GM10266 (cell line): ENCODE data around the gene PSMC1.

Experiments
- DNase-seq: peaks from one replicate; pipeline ENCODE4 v3.0.0; 2012; ENCODE audit errors: extremely low spot score
- TF ChIP-seq, protein P1 (sequence below): IDR thresholded peaks from 2 replicates; pipeline ENCODE4 v1.5.1; 2012; ENCODE audit warnings: mild to moderate bottlenecking, low read depth; ENCODE audit not compliant: control insufficient read depth, insufficient read depth; ENCODE audit errors: missing control alignments

PSMC1 gene

DNA sequence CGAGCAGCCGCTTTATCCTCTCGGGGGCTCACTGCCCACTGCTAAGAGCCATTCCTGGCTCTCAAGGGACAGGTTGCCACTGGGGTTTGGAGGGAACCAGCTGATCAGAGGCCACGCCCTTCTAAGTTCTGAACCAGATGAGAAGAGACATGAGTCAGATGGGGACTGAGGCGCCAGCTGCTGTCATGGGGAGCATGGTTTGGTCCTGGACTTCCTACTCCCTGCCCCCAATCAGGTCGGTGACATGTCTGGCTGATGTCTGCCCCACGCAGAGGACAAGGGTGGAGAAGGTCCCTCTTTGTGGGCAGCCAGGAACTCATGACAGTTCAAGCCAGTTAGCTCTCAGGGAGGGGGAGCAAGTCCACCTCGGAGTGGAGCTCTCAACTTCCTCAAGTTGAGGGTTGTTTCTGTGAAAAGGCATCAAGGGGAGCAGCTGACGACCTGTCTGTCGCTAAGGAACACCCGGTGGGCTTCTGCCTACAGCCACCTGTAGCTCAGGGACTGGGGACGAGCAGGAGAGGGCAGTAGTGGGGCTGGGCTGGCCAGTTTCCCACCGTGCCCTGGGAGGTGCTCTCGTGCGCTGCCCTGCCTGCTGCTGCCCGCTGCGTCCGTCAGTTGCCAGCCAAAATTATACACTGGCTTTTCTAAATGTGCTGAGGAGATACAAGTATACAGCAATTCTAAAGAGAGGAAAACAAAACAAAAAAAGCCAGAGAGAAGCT lies 20.5 kb downstream of the PSMC1 start:
- no peak for DNase-seq
- TF ChIP-seq, protein P1, sequence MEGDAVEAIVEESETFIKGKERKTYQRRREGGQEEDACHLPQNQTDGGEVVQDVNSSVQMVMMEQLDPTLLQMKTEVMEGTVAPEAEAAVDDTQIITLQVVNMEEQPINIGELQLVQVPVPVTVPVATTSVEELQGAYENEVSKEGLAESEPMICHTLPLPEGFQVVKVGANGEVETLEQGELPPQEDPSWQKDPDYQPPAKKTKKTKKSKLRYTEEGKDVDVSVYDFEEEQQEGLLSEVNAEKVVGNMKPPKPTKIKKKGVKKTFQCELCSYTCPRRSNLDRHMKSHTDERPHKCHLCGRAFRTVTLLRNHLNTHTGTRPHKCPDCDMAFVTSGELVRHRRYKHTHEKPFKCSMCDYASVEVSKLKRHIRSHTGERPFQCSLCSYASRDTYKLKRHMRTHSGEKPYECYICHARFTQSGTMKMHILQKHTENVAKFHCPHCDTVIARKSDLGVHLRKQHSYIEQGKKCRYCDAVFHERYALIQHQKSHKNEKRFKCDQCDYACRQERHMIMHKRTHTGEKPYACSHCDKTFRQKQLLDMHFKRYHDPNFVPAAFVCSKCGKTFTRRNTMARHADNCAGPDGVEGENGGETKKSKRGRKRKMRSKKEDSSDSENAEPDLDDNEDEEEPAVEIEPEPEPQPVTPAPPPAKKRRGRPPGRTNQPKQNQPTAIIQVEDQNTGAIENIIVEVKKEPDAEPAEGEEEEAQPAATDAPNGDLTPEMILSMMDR, result no peak

DNA sequence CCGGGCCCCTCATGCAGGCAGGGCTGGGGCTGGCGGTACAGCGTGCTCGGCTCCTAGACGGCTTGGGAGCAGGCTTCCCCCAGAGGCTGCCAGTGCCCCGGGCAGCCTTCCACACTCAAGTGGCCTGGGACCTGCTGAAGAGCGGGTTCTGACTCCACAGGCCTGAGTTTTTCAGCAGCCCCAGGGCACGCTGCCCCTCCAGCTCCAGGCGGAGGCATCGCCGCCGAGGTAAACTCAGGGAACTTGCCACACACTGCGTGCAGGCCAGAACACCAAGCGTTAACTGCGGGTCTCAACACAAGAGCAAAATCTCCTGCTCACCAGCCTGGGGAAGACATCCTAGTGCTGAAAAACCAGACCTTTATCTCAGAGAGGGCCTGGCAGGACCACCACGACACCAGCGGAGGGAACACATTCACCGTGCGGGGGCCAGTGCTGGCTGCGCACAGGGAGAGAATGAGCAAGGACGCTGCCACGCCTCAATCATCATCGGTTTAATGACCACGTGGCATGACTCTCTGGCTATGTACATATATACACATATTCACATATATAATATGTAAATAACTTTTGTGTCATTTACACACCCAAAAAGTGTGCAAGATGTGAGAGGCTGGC lies 21.3 kb downstream of the PSMC1 start:
- DNase-seq, result no peak
- TF ChIP-seq, protein P1, result no peak

DNA sequence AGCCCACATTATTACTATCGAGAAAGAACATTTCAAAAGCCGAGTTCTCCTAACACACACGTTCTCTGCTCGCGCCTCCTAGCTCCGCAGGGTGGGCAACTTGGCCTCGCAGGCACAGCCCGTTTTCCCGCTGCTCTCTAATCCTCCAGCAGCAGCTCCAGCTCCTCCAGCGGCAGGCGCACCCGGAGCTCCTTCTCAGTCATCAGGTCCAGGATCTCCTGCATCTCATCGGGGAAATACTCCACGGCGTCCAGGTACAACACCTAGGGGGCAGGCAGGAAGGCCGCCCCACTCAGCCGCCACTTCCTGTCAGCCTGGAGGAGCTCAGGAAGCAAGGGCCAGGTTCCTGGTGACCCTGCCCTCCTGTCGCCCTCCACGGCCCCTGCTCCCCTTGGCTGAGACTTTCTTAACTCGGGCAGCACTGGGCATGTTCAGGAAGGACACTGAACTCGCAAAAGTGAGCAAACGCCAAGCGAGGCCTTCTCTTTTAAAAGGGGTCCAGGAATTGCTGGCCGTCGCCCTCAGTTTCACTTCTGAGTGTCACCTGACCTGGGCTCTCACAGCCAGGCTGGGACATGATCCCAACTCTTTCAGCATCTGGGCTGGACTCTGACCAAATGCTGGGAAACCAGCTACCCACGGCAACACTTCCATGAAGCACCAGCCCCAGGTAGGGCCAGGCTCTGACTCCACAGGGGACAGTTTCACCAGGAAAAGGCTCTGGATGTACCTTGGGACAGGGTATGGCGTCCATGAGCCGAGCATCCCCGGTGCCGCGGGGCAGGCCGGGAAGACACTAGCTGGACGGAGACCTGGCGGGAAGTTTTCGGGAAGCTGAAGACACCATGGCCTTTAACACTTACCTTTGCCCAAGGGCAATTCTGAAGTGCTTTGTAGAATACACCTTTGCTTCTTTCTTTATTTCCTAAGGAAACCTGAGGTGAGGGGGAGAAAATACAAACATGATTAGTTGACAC lies 22.1 kb downstream of the PSMC1 start:
- TF ChIP-seq, protein P1, result no peak
- no peak for DNase-seq

DNA sequence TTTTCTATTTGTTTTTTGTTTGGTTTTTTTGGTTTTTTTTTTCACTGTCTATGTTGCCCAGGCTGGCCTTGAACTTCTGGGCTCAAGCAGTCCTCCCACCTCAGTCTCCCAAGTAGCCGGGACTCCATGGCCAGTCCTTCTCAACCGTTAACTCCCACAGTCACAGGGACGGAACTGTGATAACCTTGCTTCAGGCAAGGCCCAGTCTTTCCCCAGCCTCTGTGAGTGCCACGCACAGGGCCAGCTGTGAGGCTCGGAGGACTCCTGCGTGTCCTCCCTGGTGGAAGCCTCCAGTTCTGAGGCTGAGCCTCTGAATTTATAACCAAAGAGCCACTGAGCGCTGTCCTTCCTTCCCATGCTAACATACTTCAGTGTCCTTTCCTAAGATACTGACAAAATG lies 23.7 kb downstream of the PSMC1 start:
- DNase-seq, result no peak
- TF ChIP-seq, protein P1, result no peak

DNA sequence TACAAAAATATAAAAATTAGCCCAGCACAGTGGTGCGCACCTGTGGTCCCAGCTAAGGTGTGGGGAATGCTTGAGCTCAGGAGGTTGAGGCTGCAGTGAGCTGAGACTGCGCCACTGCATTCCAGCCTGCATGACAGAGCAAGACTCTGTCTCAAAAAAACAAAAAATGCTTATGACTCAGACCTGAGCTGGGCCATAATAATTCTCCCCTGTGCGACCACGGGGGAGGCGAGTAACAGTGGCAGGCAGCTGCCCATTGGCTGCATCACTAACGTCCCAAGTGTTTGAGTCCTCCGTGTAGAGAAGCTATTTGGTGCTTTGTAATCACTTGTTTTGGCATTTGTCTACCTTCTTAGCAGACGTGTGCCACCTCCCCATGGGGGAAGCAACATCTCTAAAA lies 24.9 kb downstream of the PSMC1 start:
- TF ChIP-seq, protein P1, result no peak
- DNase-seq, result no peak

DNA sequence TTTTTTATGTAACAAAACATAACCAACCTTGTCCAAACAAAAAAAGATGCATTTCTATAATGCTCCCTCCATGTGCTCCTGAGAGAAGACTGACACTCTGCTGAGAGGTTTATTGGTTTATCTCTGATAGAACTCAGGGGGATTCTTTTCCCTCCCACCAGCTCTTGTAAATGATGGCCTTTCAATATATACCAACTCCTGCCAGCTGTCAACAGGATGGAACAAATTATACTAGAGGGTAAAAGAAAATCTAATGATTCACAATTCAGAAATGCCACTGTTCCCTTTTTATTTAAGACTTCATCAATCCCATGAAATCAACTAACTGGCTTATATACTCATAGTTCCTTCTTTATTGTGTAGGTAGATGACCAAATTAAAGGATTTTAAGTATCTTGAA lies 25.4 kb downstream of the PSMC1 start:
- DNase-seq, result no peak
- TF ChIP-seq, protein P1, result no peak
